Activated gamma-delta T cell treated with anti-CD3 and anti-CD28 coated beads, Interleukin-2, amount 50 U/mL, for 16 hours (primary cell): ENCODE data around the gene METTL9.
"Not testable (repeated sequence)": the region's sequence is repeated elsewhere in the genome, so short reads cannot be mapped to it uniquely, and the experiment has no call there.

ENCODE experiments used
- DNase-seq: peaks from one replicate; pipeline ENCODE4 v3.0.0-alpha.2; 2020; ENCODE audit warnings: low read depth

The METTL9 gene

GRCh38 chr16:21663889-21664647 lies 64.7 kb downstream of the METTL9 start, which contains the start of gene OTOA:
OTOA (plus strand) TSS chr16:21663968; CDS start chr16:21678515, 14,547 bp downstream.
- no peak for DNase-seq

GRCh38 chr16:21664801-21665492 lies 65.6 kb downstream of the METTL9 start:
- no peak for DNase-seq

- no peak for DNase-seq
These were observed 67.4 kb downstream of the METTL9 start for GRCh38 chr16:21666772-21667171.

- DNase-seq = no peak
These were observed 68.2 kb downstream of the METTL9 start for GRCh38 chr16:21667575-21667974.

- no peak for DNase-seq
These were observed 74.1 kb downstream of the METTL9 start for GRCh38 chr16:21673469-21673868.

GRCh38 chr16:21674456-21674855 lies 75.1 kb downstream of the METTL9 start:
- DNase-seq = not testable (repeated sequence)

- DNase-seq = not testable (repeated sequence)
These were observed 81.3 kb downstream of the METTL9 start for GRCh38 chr16:21680714-21681113.

- DNase-seq = no peak
These were observed 83.8 kb downstream of the METTL9 start for GRCh38 chr16:21683184-21683583.

- no peak for DNase-seq
These were observed 84.8 kb downstream of the METTL9 start for GRCh38 chr16:21684199-21684598.

- DNase-seq = no peak
These were observed 85.7 kb downstream of the METTL9 start for GRCh38 chr16:21685034-21685455.

GRCh38 chr16:21689107-21689506 lies 89.7 kb downstream of the METTL9 start:
- no peak for DNase-seq

GRCh38 chr16:21690967-21691366 lies 91.6 kb downstream of the METTL9 start:
- DNase-seq = not testable (repeated sequence)

- DNase-seq = no peak
These were observed 95.2 kb downstream of the METTL9 start for GRCh38 chr16:21694609-21695008.

GRCh38 chr16:21697032-21697431 lies 97.7 kb downstream of the METTL9 start:
- DNase-seq = no peak

- no peak for DNase-seq
These were observed 99.0 kb downstream of the METTL9 start for GRCh38 chr16:21698169-21699032.

GRCh38 chr16:21701271-21701670 lies 101.9 kb downstream of the METTL9 start:
- no peak for DNase-seq

GRCh38 chr16:21702276-21702675 lies 102.9 kb downstream of the METTL9 start:
- no peak for DNase-seq

GRCh38 chr16:21703156-21703555 lies 103.8 kb downstream of the METTL9 start:
- DNase-seq = no peak

GRCh38 chr16:21703589-21704174 lies 104.3 kb downstream of the METTL9 start:
- no peak for DNase-seq

GRCh38 chr16:21704266-21704665 lies 104.9 kb downstream of the METTL9 start:
- DNase-seq = no peak

GRCh38 chr16:21704733-21705132 lies 105.4 kb downstream of the METTL9 start:
- DNase-seq = no peak
